ENCODE results near the gene MBP. TPM values are rescaled to one million over a fixed set of nuclear protein-coding genes. Genes with fewer than 3 reads are reported as not detected.

Gene MBP
- total RNA-seq, 1 experiment from 2014 or later, result 15.6 TPM

DNA sequence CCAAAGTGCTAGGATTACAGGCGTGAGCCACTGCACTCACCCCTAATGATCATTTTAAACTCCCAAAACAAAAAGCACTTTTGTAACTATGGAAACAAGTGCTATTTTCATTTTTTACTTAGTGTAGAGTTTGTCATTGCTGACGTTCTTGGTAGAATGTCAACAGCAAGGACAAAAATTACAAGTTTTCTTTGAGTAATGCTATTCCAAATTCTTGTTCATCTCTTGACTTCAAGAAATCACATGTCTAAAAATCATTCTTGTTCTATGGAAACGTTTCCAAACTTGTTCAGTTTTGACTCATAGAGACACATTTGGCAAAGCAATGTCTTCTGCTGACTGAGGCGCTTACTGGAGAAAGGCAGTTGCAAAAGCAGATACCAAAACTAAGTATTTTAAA, 82.6 kb downstream of the MBP start:
- no peak for DNase-seq (ENCODE audit: low read depth)

DNA sequence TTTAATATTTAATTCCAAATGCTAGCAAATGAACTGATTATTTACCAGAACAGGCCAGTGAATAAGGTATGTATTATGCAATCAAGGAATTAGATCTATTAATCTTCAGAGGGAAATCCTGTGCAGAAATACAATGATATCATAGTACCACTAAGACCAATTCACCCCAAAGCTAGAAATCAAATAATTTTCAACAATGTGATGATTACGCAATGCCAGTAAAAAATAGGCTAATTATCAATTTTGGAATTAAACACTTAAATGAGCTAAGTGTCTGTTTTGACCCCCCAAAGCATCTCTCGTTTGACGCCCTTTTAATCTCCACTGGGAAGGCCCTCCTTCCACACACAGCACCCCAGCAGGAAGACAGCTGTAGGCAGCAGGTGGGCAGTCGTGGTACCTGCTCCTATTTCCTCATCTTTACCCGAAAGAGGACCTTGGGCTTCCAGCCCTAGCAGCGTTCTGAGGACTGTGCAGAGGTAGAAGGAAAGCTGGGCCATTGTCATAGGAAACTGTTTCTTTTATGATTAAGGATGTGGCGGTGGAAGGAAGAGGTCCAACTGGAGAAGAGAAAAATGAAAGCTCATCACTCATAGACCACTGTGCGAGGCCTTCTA, 84.7 kb downstream of the MBP start:
- no peak for DNase-seq (ENCODE audit: low read depth)

DNA sequence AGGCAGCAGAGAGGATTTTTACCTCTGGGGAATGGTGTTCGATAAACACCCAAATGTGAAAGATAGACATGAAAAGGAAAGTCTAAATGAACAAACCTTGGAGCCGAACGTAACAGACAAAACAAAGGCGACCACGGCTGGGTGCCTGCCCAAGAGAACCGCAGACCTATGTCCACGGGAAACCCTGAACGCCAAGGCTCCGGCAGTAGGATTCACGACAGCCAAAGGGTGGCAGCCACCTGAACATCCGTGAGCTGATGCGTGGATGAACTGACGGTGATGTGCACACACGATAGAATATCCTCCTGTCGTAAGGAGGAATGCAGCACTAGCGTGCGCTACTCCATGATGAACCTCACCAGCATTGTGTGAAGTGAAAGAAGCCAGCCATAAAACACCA, 85.6 kb downstream of the MBP start:
- DNase-seq (ENCODE audit: low read depth), result no peak

DNA sequence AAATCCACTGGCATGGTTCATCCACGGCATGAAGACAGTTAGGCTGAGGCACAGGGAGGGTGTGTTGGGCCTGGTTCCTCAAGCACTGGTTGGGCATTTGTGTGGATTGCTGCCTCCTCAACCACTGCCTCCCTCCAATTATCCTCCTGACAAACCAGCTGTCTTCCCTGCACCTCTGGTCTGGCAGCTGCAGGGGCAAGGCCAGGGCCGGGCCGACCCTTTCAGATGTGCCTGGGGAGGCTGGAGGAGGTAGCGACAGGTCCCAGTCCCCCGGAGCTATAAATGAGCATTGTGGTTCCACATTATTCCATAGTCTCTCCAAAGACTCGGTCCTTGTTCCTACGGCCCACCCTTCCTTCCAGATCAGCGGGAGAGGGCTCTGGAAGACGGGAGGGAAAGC, 86.2 kb downstream of the MBP start:
- no peak for DNase-seq (ENCODE audit: low read depth)

DNA sequence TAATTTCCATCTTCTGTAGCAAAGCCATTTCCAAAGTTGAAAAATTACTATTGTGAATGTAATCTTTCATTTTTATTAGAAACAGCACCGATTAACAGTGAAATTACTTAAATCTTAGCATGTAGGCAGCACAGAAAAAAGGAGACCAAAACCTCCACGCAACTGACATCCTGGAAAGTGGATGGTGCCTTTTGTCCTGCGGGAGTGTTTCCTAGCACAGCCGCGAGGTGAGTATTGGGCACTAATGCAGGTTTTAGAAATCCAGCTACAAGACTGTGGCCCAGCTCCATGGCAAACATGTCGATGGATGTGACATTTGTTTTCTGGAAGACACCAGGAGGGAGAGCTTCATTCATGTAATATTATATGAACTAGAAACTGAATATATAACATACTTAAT, 86.9 kb downstream of the MBP start:
- no peak for DNase-seq (ENCODE audit: low read depth)

DNA sequence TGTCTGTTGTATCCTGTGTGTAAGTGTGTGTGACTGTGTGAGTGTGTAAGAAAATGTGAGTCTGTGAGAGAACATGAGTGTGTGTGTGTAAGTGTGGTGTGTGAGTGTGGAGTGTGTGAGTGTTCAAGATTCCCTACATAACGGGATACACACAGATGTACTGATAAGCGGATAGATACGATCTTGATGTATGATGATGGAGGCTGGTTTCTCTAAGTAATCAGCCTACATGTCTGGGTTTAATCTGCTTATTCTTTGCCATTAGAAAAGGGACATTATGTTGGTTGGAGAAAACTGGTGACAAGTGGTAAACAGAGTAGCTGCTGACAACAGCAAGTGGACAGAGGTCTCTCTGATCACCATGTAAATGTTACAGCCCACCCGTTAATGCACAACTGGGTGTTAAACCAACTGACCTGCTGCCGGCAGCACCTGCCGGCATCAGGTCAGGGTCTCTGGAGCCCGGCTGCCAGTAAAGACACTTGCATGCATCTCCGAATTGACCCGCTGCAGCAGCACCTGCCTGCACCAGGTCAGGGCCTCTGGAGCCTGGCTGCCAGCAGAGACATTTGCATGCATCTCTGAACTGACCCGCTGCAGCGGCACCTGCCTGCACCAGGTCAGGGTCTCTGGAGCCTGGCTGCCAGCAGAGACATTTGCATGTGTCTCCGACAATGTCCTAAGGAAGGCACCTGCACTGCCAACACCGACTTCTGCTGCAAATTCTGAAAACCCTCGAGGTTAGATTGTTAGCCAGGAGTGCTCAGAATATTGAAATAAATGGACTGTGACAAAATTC, 87.5 kb downstream of the MBP start:
- DNase-seq (ENCODE audit: low read depth), result no peak

DNA sequence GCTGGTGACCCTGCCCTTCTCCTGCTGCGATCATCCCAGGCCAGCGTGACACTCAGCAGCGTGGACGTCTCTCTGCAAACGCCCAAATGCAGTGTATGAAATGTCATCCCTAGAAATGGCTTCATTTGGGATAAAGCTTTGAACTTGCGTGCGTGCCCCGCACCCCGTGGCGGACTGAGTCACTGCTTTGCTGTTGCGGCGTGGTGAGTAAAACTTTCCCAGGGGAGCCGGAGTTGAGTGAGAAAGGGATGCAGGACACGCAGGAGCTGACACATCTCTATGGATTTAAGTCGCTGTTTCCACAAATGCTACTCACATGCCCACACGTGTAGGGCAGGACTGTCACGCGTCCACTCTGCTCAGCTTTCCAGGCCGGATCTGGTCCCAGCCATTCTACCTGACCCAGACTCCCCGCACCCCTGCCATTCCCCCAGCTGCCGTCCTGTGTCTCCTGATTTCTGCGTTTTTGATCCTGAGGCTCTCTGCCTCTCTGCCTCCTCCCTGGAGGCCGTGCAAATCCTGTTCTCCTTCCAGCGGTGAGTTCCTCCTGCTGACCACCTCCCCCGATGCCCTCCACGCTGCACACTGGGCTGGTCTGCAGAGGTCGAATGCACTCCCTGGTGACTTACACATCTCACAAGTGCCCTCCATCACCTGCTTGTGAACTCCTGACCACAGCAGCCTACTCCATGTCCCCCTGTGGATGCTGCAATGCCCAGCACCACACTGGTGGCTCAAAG, 88.9 kb downstream of the MBP start:
- DNase-seq (ENCODE audit: low read depth), result no peak

DNA sequence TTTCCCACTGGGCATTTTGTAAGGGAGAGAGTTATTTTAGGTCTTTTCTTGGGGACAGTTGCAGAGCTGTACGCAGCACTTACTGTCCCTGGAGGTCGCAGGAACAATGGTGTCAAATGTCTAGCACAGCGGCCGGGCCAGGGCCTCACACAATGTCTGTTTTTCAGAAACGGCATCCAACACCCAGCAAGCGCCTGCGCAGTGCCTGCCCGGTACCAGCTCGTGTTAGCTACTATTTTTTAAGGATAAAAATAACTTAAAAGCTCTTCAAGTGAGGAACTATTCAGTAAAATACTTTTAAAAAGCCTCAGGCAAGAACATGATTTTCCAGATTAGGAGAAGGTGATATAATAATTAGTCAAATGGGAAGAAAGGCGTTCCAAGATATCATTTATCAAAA, 90.0 kb downstream of the MBP start:
- no peak for DNase-seq (ENCODE audit: low read depth)

DNA sequence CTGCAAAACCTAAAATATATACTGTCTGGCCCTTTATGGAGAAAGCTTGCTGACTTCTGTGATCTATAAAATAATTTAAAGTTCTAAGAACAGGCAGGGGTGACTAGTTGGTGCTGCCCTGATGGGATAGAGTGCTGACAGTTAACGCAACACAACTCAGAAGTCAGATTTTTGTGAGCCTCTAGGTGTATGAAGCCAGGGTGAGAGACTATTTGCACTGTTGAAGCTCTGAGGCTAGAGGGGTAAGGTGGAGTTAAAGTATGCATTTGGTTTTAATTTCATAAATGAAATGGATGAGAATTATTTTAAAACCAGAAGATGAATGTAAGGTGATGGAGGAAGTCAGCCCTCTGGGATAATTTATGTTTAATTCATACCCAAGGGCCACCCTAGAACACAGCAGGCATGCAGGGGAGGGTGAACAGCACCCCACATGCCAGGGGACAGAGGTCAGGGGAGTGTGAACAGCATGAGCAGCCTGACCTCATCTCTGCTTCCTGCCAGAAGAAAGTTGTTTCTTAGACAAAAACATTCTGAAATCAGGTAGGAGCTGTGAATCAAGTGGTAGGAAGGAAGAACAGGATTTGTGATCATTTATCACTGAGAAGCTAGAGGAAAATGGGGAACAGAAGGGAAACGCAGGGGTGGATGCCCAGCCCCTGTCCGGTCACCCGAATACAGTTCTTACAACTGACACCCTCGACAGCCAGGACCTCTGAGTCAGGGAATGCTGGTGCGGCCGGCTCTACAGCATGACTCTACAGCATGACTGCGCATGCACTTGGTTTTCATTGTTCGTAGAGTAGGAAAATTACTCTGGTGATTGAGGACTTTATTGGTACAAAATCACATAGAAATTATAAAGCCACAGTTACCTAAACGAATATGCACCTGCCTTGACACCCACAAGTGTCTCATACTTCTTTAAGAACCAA, 93.1 kb downstream of the MBP start:
- no peak for DNase-seq (ENCODE audit: low read depth)

DNA sequence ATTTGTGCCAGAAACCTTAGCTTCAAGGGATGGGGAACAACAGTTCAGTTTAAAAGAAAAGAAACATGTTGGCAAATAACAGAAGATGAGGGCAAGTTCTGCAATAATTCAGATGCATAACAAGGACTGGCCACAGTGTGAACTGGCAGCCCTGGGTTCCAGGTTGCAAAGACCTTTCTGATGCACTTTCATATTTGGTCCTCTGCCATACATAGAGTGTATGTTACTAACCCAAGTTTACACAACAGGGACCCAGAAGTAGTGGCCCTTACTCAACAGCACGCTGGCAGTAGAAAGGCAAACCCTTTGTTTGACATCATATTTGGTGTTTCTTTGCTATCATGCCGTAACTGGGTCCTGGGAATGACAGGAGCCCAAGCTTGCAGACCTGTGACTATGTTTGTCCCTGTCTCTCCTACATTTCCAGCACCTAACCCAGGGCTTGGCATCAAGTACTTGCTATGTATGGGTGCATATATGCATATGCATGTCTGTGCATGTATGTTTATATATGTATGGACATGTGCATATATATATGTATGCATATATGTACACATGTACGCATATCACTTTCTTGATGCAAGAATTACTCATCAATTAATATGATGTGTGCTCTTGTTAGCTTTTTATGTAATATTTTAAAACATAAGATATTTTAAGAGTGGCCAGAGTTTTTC, 94.3 kb downstream of the MBP start:
- no peak for DNase-seq (ENCODE audit: low read depth)

DNA sequence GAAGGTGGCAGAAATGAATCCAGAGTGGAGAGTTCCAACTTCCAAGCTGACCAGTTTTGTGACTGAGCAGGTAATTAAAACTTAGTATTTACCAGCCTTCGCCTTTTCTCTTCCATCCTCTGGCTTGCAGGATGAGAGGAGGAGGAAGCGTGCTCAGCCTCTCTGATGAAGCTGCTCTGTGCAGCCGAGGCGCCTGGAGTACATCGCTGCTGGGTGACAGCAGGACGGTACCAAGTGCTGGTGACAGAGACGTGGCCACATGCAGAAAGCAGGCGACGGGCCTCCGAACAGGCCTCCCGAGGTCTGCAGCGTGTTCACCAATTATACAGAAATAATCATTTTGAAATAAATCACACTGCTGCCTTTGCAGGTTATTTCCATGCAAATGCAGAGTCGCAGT, 95.0 kb downstream of the MBP start:
- DNase-seq (ENCODE audit: low read depth), result no peak

DNA sequence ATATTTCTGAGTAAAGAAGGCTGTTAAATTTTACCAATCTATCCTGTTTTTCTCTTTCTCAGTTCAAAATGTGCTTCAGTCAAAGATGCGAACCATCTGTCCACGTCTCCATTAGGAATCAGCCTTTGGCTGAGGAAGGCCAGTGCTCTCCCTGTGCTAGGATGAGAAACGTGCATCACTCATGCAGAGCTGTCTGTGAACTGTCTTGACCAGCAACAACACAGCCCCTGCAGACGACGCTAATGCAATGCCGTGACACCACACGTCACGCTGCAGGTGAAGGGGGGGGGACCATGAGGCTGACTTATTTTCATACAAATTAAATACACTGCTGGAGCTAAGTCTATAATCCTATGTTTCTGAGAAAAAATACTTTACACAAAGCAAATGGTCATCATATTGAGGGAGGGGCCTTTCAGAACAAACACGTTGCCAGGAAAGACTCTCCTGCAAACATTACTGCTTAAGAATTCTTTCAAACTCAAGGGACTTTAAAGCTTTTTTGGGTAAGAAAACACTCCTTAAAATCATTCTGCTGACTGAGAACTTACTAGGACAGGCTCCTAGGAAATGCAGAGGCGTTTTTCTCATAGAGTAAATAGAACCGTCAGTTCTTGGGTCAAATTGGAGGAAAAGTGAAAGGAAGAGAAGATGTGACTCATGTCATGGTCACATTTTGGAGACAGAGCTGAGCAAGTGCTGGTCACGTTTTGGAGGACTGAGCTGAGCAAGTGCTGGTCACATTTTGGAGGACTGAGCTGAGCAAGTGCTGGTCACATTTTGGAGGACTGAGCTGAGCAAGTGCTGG, 97.0 kb downstream of the MBP start:
- DNase-seq (ENCODE audit: low read depth), result peak; percentile 54

DNA sequence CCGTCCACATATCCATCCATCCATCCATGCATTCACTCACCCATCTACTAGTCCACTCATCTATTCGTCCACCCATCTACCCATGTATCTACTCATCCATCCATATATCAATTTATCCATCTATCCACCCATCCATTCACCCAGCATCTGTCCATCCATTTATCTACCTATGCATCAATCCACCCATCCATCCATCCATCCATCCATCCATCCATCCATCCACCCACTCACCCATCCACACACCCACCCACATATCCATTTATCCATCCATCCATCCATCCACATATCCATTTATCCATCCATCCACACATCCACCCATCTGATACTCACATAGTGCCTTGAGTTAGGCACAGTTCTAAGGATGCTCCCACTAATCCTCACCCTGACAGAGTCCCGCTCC, 99.0 kb downstream of the MBP start:
- DNase-seq (ENCODE audit: low read depth), result no peak

DNA sequence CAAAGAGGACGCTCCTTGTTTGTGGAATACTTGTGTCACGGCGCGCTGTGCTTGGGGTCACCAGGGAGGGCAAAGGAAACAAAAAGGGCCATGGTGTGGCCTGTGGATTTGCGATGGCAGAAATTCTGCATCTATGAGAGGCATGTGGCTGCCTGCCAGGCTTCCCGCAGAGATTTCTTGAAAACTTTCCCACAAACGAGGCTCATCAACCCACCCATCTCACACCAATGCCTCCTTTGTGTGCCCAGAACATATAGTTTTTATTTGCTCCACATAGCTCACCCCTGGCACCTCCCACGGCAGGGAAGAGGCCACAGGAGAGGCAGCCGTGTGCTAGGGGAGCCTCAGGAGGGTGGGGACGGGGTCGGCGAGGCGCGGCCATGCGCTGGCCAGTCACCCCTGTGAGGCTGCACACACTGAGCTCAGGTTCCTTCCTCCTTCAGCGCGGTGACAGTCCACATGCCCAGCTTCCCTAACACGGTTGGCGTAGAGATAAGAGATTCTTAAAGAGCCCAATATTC, 100.3 kb downstream of the MBP start:
- DNase-seq (ENCODE audit: low read depth), result peak; percentile 50

DNA sequence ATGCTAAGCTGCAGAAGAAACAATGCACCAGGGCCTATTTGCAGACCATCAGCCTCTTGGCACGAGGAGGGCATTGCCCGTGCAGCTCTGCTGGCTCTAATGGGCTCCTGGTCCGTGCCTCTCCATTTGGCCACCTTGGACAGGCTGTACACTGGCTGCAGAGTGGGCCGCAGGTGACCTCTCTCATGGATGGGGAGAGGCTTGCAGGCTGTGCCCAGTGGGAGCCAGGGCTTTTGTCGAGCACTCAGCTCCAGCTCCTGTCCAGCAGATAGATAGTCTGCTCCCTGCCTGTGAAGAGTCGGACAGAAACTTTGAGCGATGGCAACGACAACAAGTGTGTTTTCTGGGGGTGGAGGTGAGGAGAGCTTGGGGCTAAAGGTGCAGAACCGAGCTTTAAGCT, 100.9 kb downstream of the MBP start:
- DNase-seq (ENCODE audit: low read depth), result no peak

DNA sequence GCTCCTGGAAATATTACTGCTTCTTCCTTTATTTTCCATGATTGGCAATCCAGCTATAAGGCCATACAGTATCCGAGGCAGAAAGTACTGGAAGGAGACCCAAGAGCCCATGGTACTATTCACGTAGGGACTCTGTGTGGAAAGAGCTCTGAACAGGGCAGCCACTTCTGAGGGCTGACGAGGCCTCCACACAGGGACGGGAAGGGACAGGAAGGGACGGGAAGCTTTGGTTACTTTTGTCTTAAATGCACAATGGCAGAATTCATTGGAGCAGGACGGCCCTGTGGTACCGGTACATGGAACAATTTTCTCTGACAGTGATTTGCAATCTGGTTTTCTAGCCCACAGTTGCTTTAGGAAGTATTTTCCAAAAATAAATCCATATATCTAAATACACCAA, 102.4 kb downstream of the MBP start:
- DNase-seq (ENCODE audit: low read depth), result no peak

DNA sequence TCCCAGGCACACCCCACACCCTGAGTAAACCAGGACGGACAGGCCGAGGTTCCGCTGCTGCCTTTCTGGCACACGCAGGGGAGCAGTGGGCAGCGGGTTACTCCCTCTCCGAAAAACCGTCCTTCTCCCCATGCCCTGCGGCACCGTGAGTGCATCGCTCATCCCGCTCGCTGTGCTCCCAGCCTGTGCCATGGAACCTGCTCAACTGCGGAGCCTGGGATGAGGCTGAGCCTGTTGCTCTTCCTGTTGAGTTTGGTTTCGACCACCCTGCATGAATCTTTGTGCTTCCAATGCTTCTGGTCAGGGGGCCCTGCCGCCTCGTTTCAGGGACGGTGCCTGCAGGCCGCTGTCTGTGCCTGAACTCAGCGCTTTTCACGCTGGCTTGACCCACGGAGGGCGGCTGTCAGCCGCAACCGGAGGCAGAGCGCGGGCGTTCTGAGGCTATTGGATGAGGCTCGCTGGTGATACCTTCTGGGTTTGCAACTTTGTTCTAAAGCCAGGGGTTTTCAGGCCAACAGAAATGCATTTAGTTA, 106.7 kb downstream of the MBP start:
- DNase-seq (ENCODE audit: low read depth), result no peak

DNA sequence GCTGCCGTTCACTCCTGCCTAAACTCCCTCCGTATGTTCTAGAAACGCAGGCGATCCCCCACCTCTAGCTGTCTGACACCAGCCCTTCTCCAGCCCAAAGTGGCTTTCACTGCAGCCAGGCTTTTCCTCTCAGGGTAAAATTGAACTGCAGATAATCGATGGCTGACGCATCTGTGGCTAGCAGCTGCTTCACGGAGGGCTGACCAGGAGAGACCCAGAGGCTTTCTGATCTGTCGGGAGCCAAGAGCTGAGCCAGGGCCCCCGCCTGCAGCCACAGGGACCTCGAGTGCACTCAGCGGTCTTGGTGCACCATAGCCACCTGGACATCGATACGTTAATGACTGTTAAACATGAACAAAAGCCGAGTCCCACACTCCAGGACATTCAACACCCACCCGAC, 107.5 kb downstream of the MBP start:
- no peak for DNase-seq (ENCODE audit: low read depth)

DNA sequence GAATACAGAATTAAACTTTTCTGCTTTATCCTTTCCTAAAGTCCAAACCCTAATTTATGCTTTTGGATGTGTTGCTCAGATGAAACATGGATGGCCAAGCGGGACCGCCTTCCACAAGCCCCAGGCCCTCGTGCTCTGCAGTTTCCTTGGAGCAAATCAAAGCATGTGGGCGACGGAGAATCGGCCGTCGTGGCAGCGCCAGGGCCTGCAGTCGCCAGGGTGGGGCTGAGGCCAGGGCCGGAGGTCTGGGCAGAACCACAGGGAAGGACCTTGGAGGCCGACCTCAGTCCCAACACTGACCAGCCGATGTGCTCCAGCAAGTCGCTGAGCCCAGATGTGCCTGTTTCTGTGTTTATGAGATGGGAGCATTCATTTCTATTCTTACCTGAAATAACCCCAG, 108.1 kb downstream of the MBP start:
- no peak for DNase-seq (ENCODE audit: low read depth)
